ENCODE data around the gene KIF24.
"Not testable (repeated sequence)": the region's sequence is repeated elsewhere in the genome, so short reads cannot be mapped to it uniquely, and the experiment has no call there.

The KIF24 gene

GRCh38 chr9:34326690-34327089 is 2.4 kb downstream of the KIF24 start:
- no peak for DNase-seq

GRCh38 chr9:34322899-34323591 is 6.0 kb downstream of the KIF24 start:
- no peak for DNase-seq

- DNase-seq, result no peak
Measured at GRCh38 chr9:34321451-34321850, 7.6 kb downstream of the KIF24 start.

- no peak for DNase-seq
Measured at GRCh38 chr9:34318163-34318790, 10.8 kb downstream of the KIF24 start.

- DNase-seq, result no peak
Measured at GRCh38 chr9:34317436-34317835, 11.6 kb downstream of the KIF24 start.

GRCh38 chr9:34311499-34312185 is 17.4 kb downstream of the KIF24 start:
- DNase-seq, result no peak

- DNase-seq, result no peak
Measured at GRCh38 chr9:34310215-34310614, 18.9 kb downstream of the KIF24 start.

- DNase-seq, result not testable (repeated sequence)
Measured at GRCh38 chr9:34308316-34308715, 20.8 kb downstream of the KIF24 start.

GRCh38 chr9:34301064-34301463 is 28.0 kb downstream of the KIF24 start:
- not testable (repeated sequence) for DNase-seq

GRCh38 chr9:34292552-34292951 is 36.5 kb downstream of the KIF24 start:
- DNase-seq, result no peak

GRCh38 chr9:34291423-34291822 is 37.6 kb downstream of the KIF24 start:
- no peak for DNase-seq

GRCh38 chr9:34291023-34291422 is 38.0 kb downstream of the KIF24 start:
- DNase-seq, result no peak

- DNase-seq, result no peak
Measured at GRCh38 chr9:34289159-34289558, 39.9 kb downstream of the KIF24 start.

- no peak for DNase-seq
Measured at GRCh38 chr9:34282096-34282495, 47.0 kb downstream of the KIF24 start.

GRCh38 chr9:34279411-34279810 is 49.7 kb downstream of the KIF24 start:
- no peak for DNase-seq
